ENCODE results near the gene KCNJ9. TPM values are rescaled to one million over a fixed set of nuclear protein-coding genes. Genes with fewer than 3 reads are reported as not detected.
"Not testable (repeated sequence)": the region's sequence is repeated elsewhere in the genome, so short reads cannot be mapped to it uniquely, and the experiment has no call there.

KCNJ9 gene
- total and polyA plus RNA-seq, 5 donors from 2014 or later: 0.05 to 0.25 TPM; not detected in 3

DNA sequence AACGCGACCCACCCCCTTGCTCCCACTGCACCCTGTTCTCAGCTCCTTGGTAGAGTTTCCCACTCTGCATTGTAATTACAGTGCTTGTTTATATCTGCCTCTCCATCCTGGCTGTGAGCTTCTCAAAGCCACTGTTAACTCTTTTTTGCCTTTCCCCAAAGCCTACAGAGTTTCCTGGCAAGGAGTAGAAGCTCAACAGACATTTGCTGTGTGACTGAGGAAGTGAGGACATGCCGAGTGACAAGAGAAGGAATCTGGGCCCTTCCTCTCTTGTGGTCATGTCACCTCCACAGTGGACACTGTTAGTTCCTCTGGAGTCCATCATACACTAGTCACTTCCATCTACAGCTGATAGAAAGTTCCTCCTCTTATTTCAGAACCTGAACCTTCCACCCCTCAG is 23.1 kb downstream of the KCNJ9 start:
- peaks cover 10% of the 10 kb centered on the region for H3K27me3 Mint-ChIP-seq
- ATAC-seq (ENCODE audit: low read depth in 2 of 2): no peak
- Histone ChIP-seq H3K4me1 (ENCODE audit: control insufficient read depth, insufficient read depth, low read length, poor library complexity, severe bottlenecking) (peaks cover 16% of the 10 kb centered on the region), H3K4me3 (ENCODE audit: low read depth, low read length) (no peak overlapping the region), H3K27me3 (ENCODE audit: control insufficient read depth, insufficient read depth, low read length) (no peaks in the 10 kb centered on the region), H3K27ac (ENCODE audit: insufficient read depth, low read length, poor library complexity, severe bottlenecking) (no peak overlapping the region), H3K9me3 (ENCODE audit: control insufficient read depth in 2 of 2, low read length in 2 of 2) (no peaks in the 10 kb centered on the region), H3K36me3 (ENCODE audit: control insufficient read depth, insufficient read depth, low read length) (no peaks in the 10 kb centered on the region)
- H3K4me1 Mint-ChIP-seq: peaks cover 6 to 17% (median 13%) of the 10 kb centered on the region in 4 donors
- H3K36me3 Mint-ChIP-seq: no peaks in the 10 kb centered on the region
- no peak for DNase-seq
- H3K9me3 Mint-ChIP-seq: no peaks in the 10 kb centered on the region
- H3K4me3 Mint-ChIP-seq: peak overlapping the region in 1 of 4 donors; percentile 56
- H3K27ac Mint-ChIP-seq: peak overlapping the region in 1 of 3 donors; percentile 65

DNA sequence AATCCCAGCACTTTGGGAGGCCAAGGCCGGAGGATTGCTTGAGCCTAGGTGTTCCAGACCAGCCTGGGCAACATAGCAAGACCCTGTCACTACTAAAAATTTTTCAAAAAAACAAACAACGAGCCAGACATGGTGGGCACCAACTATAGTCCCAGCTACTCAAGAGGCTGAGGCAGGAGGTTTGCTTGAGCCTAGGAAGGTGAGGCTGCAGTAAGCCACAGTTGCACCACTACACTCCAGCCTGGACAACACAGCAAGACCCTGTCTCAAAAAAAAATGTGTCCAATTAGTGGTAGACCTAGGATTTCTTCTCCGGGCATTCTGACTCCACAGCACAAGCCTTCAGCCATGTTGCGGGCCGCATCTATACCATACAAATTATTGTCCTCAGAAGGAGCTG is 23.8 kb downstream of the KCNJ9 start:
- Histone ChIP-seq H3K36me3 (ENCODE audit: control insufficient read depth, insufficient read depth, low read length) (no peaks in the 10 kb centered on the region), H3K27me3 (ENCODE audit: control insufficient read depth, insufficient read depth, low read length) (no peaks in the 10 kb centered on the region), H3K27ac (ENCODE audit: insufficient read depth, low read length, poor library complexity, severe bottlenecking) (no peak overlapping the region), H3K4me1 (ENCODE audit: control insufficient read depth, insufficient read depth, low read length, poor library complexity, severe bottlenecking) (peaks cover 11% of the 10 kb centered on the region), H3K4me3 (ENCODE audit: low read depth, low read length) (no peak overlapping the region), H3K9me3 (ENCODE audit: control insufficient read depth in 2 of 2, low read length in 2 of 2) (no peaks in the 10 kb centered on the region)
- no peaks in the 10 kb centered on the region for H3K36me3 Mint-ChIP-seq
- DNase-seq (no peak), ATAC-seq (ENCODE audit: low read depth in 2 of 2) (no peak)
- peaks cover 10% of the 10 kb centered on the region for H3K27me3 Mint-ChIP-seq
- H3K4me3 Mint-ChIP-seq: no peak overlapping the region
- peaks cover 3 to 13% (median 10%) of the 10 kb centered on the region in 4 donors for H3K4me1 Mint-ChIP-seq
- no peaks in the 10 kb centered on the region for H3K9me3 Mint-ChIP-seq
- no peak overlapping the region for H3K27ac Mint-ChIP-seq

DNA sequence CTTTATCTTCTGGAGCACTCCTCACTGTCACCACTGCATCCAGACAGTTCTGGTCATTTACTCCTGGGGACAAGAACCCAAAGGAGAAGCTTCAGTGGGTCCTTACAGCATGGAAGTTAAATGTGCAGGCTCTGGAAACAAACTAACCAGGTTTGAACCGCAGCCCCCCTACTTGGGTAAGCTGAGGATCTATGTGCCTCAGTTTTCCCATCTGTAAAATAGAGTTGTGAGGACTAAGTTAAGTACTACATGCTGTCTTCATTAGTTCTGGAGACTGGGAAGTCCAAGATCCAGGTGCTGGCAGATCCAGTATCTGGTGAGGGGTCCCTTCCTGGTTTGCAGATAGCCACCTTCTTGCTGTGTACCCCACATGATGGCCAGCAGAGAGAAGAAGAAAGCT is 26.2 kb downstream of the KCNJ9 start:
- Histone ChIP-seq H3K27ac (ENCODE audit: insufficient read depth, low read length, poor library complexity, severe bottlenecking) (no peak overlapping the region), H3K4me3 (ENCODE audit: low read depth, low read length) (no peak overlapping the region), H3K4me1 (ENCODE audit: control insufficient read depth, insufficient read depth, low read length, poor library complexity, severe bottlenecking) (no peaks in the 10 kb centered on the region), H3K27me3 (ENCODE audit: control insufficient read depth, insufficient read depth, low read length) (no peaks in the 10 kb centered on the region), H3K9me3 (ENCODE audit: control insufficient read depth in 2 of 2, low read length in 2 of 2) (no peaks in the 10 kb centered on the region), H3K36me3 (ENCODE audit: control insufficient read depth, insufficient read depth, low read length) (no peaks in the 10 kb centered on the region)
- no peak for ATAC-seq (ENCODE audit: low read depth in 2 of 2)
- peak overlapping the region in 1 of 3 donors; percentile 24 for H3K27ac Mint-ChIP-seq
- H3K9me3 Mint-ChIP-seq: peaks cover 0 to 2% (median 0%) of the 10 kb centered on the region in 7 donors
- no peaks in the 10 kb centered on the region for H3K4me1 Mint-ChIP-seq
- H3K27me3 Mint-ChIP-seq: peaks cover 13% of the 10 kb centered on the region
- no peak overlapping the region for H3K4me3 Mint-ChIP-seq
- no peak for DNase-seq
- H3K36me3 Mint-ChIP-seq: no peaks in the 10 kb centered on the region

DNA sequence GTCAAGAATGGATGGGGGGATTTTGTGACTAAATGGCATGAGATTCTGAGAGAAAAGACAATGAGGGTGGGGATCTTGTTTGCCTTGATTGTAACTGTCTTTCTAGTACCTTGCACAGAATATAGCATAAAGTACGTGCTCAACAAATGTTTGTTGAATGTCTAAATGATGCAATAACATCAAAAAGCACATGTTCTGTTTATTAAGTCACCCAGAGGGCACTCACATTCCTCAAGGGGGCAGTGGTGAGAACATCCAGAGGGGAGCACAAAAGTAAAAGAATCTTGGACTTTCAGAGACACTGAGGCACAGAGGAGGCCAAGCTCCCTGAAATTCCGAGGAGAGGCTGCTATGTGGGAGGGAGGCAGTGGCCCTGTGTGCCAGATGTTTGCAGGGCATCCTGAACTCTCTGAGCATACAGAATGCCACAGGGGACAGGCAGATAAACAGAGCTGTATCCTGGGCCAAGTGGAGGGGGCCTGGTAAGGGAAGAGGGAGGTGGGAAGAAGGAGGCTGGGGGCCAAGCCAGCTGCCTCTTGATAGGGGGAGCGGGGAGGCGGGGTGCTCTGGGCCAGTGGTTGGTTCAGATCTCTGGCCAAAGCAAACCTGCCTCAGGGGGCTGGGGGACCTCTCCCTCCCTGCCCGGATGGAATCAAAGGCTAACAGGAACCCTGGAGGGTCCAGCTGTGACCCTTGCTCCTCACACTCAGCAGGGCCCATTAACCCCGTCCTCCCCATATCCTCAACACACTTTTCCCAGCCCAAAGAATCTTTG is 27.7 kb downstream of the KCNJ9 start:
- Mint-ChIP-seq H3K27ac (peak overlapping the region in 2 of 3 donors; percentile 37 to 62), H3K4me1 (no peaks in the 10 kb centered on the region), H3K4me3 (no peak overlapping the region), H3K9me3 (peaks cover 0 to 2% (median 0%) of the 10 kb centered on the region in 7 donors), H3K27me3 (peaks cover 20% of the 10 kb centered on the region), H3K36me3 (no peaks in the 10 kb centered on the region)
- Histone ChIP-seq H3K9me3 (ENCODE audit: control insufficient read depth in 2 of 2, low read length in 2 of 2) (no peaks in the 10 kb centered on the region), H3K27ac (ENCODE audit: insufficient read depth, low read length, poor library complexity, severe bottlenecking) (no peak overlapping the region), H3K27me3 (ENCODE audit: control insufficient read depth, insufficient read depth, low read length) (no peaks in the 10 kb centered on the region), H3K4me1 (ENCODE audit: control insufficient read depth, insufficient read depth, low read length, poor library complexity, severe bottlenecking) (no peaks in the 10 kb centered on the region), H3K4me3 (ENCODE audit: low read depth, low read length) (no peak overlapping the region), H3K36me3 (ENCODE audit: control insufficient read depth, insufficient read depth, low read length) (no peaks in the 10 kb centered on the region)
- DNase-seq (peak in 2 of 3 donors; percentile 28 to 58), ATAC-seq (ENCODE audit: low read depth in 2 of 2) (no peak)

DNA sequence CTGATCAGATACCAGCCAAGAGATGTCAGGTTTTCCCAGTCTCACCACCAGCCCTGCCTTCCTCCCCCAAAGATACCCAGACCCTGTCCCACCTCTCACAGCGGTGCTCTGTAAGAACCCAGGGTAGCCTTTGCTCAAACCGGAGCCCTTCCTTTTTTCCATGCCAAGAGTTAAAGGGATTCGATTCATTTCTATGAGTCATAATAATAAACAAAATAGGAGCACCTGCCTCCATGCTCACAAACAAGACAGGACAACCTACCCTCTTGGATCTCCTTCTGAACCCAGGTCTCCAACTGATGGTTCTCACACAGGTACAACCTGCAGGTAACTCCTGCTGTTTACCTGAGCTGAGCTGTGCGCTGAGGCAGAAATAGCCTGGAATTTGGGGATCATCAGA is 28.3 kb downstream of the KCNJ9 start:
- Mint-ChIP-seq H3K27me3 (peaks cover 25% of the 10 kb centered on the region), H3K4me1 (no peaks in the 10 kb centered on the region), H3K36me3 (no peaks in the 10 kb centered on the region), H3K9me3 (peaks cover 0 to 2% (median 0%) of the 10 kb centered on the region in 7 donors), H3K27ac (no peak overlapping the region), H3K4me3 (no peak overlapping the region)
- Histone ChIP-seq H3K36me3 (ENCODE audit: control insufficient read depth, insufficient read depth, low read length) (no peaks in the 10 kb centered on the region), H3K9me3 (ENCODE audit: control insufficient read depth in 2 of 2, low read length in 2 of 2) (no peaks in the 10 kb centered on the region), H3K4me3 (ENCODE audit: low read depth, low read length) (no peak overlapping the region), H3K27ac (ENCODE audit: insufficient read depth, low read length, poor library complexity, severe bottlenecking) (no peak overlapping the region), H3K27me3 (ENCODE audit: control insufficient read depth, insufficient read depth, low read length) (no peaks in the 10 kb centered on the region), H3K4me1 (ENCODE audit: control insufficient read depth, insufficient read depth, low read length, poor library complexity, severe bottlenecking) (no peaks in the 10 kb centered on the region)
- DNase-seq (no peak), ATAC-seq (ENCODE audit: low read depth in 2 of 2) (no peak)

DNA sequence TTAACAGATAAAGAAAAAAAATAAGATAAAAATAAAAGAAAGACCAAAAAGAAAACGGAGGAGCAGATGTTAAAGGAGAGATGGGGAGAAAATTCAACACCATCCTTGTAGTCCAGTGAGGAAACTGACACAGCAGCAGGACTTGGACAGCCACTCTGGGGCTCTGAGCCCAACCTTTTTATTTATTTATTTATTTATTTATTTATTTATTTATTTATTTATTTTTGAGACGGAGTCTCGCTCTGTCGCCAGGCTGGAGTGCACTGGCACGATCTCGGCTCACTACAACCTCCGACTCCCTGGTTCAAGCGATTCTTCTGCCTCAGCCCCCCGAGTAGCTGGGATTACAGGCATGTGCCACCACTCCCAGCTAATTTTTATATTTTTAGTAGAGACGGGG is 30.1 kb downstream of the KCNJ9 start:
- not testable (repeated sequence) for H3K36me3 Mint-ChIP-seq; H3K27ac ChIP-seq (ENCODE audit: insufficient read depth, low read length, poor library complexity, severe bottlenecking); ATAC-seq (ENCODE audit: low read depth in 2 of 2); H3K27ac Mint-ChIP-seq; DNase-seq; H3K4me3 Mint-ChIP-seq; H3K4me3 ChIP-seq (ENCODE audit: low read depth, low read length); H3K4me1 Mint-ChIP-seq; H3K36me3 ChIP-seq (ENCODE audit: control insufficient read depth, insufficient read depth, low read length); H3K27me3 ChIP-seq (ENCODE audit: control insufficient read depth, insufficient read depth, low read length); H3K4me1 ChIP-seq (ENCODE audit: control insufficient read depth, insufficient read depth, low read length, poor library complexity, severe bottlenecking); H3K9me3 ChIP-seq (ENCODE audit: control insufficient read depth in 2 of 2, low read length in 2 of 2); H3K9me3 Mint-ChIP-seq
- peaks cover 33% of the 10 kb centered on the region for H3K27me3 Mint-ChIP-seq

DNA sequence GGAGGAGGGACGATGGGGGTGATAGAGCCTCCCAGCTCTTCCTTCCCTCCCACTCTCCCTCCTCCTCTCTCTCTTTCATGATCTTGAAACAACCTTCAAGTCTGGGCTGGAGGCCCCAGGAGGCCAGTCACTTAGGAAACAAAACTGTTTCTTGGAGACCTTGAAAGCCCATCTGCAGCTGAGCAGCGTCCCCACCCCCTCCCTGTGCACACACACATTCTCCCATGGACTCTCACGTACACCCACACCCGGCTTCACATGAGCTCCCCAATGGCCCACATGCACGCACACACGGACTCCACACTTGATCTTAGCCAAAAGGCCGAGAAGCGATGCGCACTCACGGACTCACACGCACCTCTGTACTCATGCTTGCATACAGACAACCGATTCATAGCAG is 31.0 kb downstream of the KCNJ9 start:
- peaks cover 33% of the 10 kb centered on the region for H3K27me3 Mint-ChIP-seq

DNA sequence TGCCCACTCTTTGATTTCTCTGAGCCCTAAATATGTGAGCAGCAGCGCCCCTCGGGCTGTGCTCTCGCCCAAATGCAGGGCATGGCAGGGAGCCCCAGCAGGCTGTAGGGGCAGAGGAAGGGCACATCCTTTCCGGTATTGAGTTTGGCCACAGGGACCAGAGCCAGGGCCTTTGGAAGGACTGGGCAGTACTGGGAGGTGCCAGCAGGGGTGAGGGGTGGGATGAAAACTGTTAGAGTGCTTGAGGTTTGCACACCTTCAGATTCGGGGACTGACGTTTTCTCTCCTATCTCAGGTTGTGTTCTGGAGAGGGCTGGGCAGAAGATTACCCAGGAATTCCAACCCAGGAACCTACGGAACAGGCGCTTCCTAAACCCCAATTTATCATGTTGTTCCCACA is 32.1 kb downstream of the KCNJ9 start:
- H3K27ac ChIP-seq (ENCODE audit: insufficient read depth, low read length, poor library complexity, severe bottlenecking): no peak overlapping the region
- H3K9me3 ChIP-seq (ENCODE audit: control insufficient read depth in 2 of 2, low read length in 2 of 2): no peaks in the 10 kb centered on the region
- Mint-ChIP-seq H3K27me3 (peaks cover 41% of the 10 kb centered on the region), H3K4me3 (no peak overlapping the region), H3K36me3 (no peaks in the 10 kb centered on the region), H3K27ac (peak overlapping the region in 2 of 3 donors; percentile 20 to 42), H3K9me3 (peaks cover 0 to 2% (median 0%) of the 10 kb centered on the region in 7 donors), H3K4me1 (no peaks in the 10 kb centered on the region)
- no peaks in the 10 kb centered on the region for H3K4me1 ChIP-seq (ENCODE audit: control insufficient read depth, insufficient read depth, low read length, poor library complexity, severe bottlenecking)
- DNase-seq (no peak), ATAC-seq (ENCODE audit: low read depth in 2 of 2) (no peak)
- H3K27me3 ChIP-seq (ENCODE audit: control insufficient read depth, insufficient read depth, low read length): no peaks in the 10 kb centered on the region
- no peak overlapping the region for H3K4me3 ChIP-seq (ENCODE audit: low read depth, low read length)
- no peaks in the 10 kb centered on the region for H3K36me3 ChIP-seq (ENCODE audit: control insufficient read depth, insufficient read depth, low read length)

More for the DNA sequence above, 31.0 kb downstream of the KCNJ9 start:
- DNase-seq (no peak), ATAC-seq (ENCODE audit: low read depth in 2 of 2) (no peak)
- H3K4me3 ChIP-seq (ENCODE audit: low read depth, low read length): no peak overlapping the region
- no peaks in the 10 kb centered on the region for H3K4me1 Mint-ChIP-seq
- no peaks in the 10 kb centered on the region for H3K36me3 Mint-ChIP-seq
- no peaks in the 10 kb centered on the region for H3K9me3 ChIP-seq (ENCODE audit: control insufficient read depth in 2 of 2, low read length in 2 of 2)
- no peak overlapping the region for H3K27ac Mint-ChIP-seq
- no peaks in the 10 kb centered on the region for H3K4me1 ChIP-seq (ENCODE audit: control insufficient read depth, insufficient read depth, low read length, poor library complexity, severe bottlenecking)
- no peaks in the 10 kb centered on the region for H3K27me3 ChIP-seq (ENCODE audit: control insufficient read depth, insufficient read depth, low read length)
- peaks cover 0 to 2% (median 0%) of the 10 kb centered on the region in 7 donors for H3K9me3 Mint-ChIP-seq
- no peaks in the 10 kb centered on the region for H3K36me3 ChIP-seq (ENCODE audit: control insufficient read depth, insufficient read depth, low read length)
- no peak overlapping the region for H3K4me3 Mint-ChIP-seq
- no peak overlapping the region for H3K27ac ChIP-seq (ENCODE audit: insufficient read depth, low read length, poor library complexity, severe bottlenecking)

All from CD4-positive, CD25-positive, alpha-beta regulatory T cell (primary cell).